Neural crest cell (in vitro differentiated cells): Measurements from ENCODE around the gene MTCL1. TPM values are rescaled to one million over a fixed set of nuclear protein-coding genes. Genes with fewer than 3 reads are reported as not detected.

Source experiments
- DNase-seq: peaks from one replicate; pipeline ENCODE4 v3.0.0; 2021; ENCODE audit warnings: low read depth, mixed read lengths, low spot score
- H3K27ac Mint-ChIP-seq: one replicate; pipeline ENCODE4 v1.8.0; 2021; ENCODE audit warnings: mild to moderate bottlenecking, mixed read lengths; ENCODE audit not compliant: unreplicated experiment
- H3K27me3 Mint-ChIP-seq: 2 replicates; pipeline ENCODE4 v1.8.0; 2021; ENCODE audit warnings: low read depth, mild to moderate bottlenecking, mixed read lengths
- H3K36me3 Mint-ChIP-seq: 2 replicates; pipeline ENCODE4 v1.8.0; 2021; ENCODE audit warnings: low read depth, mild to moderate bottlenecking, mixed read lengths
- H3K4me1 Mint-ChIP-seq: 2 replicates; pipeline ENCODE4 v1.8.0; 2021; ENCODE audit warnings: mixed read lengths
- H3K4me3 Mint-ChIP-seq: one replicate; pipeline ENCODE4 v1.8.0; 2021; ENCODE audit warnings: mild to moderate bottlenecking, mixed read lengths
- H3K9me3 Mint-ChIP-seq: 2 replicates; pipeline ENCODE4 v1.8.0; 2021; ENCODE audit warnings: mixed read lengths
- total RNA-seq: library from RNA; stranded (reverse); gene quantifications from 2 replicates; pipeline ENCODE4 v1.2.1, GENCODE V29; 2021
- TF ChIP-seq, protein P1 (sequence below): fragments of 200-600 bp; sonication (generic); conservative IDR thresholded peaks from 2 replicates; pipeline ENCODE4 v1.5.0; 2021; ENCODE audit warnings: antibody characterized with exemption, mild to moderate bottlenecking

Gene MTCL1
- total RNA-seq, 1 donor from 2014 or later = 17.8 TPM

- no peak for DNase-seq
- Mint-ChIP-seq H3K9me3 (peaks cover 15% of the 10 kb centered on the region), H3K27ac (no peak overlapping the region), H3K27me3 (no peaks in the 10 kb centered on the region), H3K4me1 (peaks cover 1% of the 10 kb centered on the region), H3K4me3 (no peak overlapping the region), H3K36me3 (peaks cover 6% of the 10 kb centered on the region)
- TF ChIP-seq, protein P1, sequence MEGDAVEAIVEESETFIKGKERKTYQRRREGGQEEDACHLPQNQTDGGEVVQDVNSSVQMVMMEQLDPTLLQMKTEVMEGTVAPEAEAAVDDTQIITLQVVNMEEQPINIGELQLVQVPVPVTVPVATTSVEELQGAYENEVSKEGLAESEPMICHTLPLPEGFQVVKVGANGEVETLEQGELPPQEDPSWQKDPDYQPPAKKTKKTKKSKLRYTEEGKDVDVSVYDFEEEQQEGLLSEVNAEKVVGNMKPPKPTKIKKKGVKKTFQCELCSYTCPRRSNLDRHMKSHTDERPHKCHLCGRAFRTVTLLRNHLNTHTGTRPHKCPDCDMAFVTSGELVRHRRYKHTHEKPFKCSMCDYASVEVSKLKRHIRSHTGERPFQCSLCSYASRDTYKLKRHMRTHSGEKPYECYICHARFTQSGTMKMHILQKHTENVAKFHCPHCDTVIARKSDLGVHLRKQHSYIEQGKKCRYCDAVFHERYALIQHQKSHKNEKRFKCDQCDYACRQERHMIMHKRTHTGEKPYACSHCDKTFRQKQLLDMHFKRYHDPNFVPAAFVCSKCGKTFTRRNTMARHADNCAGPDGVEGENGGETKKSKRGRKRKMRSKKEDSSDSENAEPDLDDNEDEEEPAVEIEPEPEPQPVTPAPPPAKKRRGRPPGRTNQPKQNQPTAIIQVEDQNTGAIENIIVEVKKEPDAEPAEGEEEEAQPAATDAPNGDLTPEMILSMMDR = no peak
Observed at GRCh38 chr18:8835521-8835953, 130.2 kb downstream of the MTCL1 start.

GRCh38 chr18:8839281-8839680 lies 133.9 kb downstream of the MTCL1 start:
- TF ChIP-seq, protein P1 = no peak
- H3K4me3 Mint-ChIP-seq = no peak overlapping the region
- peaks cover 10% of the 10 kb centered on the region for H3K9me3 Mint-ChIP-seq
- H3K27me3 Mint-ChIP-seq = no peaks in the 10 kb centered on the region
- DNase-seq = no peak
- no peaks in the 10 kb centered on the region for H3K4me1 Mint-ChIP-seq
- no peak overlapping the region for H3K27ac Mint-ChIP-seq
- H3K36me3 Mint-ChIP-seq = peaks cover 5% of the 10 kb centered on the region

DNA sequence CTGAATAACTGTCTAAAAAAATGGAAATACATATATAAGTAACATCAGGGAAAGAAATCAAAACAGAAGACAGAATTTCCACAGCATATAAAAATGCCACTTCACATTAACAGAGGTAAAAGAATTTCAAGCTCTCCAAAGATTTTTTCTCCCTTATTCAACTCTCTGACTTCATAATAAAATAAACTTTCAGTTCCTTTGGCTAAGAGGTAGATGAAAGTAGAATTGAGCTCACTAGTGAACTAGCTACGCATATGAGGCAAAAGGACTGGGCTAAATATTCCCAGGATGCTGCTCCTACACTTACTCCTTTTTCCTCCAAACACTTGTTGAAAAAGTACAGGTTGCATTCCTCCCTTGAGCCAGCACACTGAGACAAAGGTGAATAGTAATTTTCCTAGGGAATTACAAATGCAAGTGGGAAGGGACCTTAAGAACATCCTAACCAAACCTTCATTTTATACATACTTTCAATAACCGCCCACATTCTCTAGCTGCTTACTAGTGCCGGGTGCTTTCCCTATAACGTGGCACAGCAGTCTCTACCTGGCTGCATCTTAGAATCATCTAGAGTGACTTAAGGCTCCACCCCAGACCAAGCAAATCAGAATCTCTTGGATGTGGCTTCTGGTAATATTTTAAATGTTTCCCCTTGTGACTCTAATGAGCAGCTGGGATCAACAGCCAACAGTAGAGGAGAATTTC lies 136.6 kb downstream of the MTCL1 start:
- DNase-seq = no peak
- Mint-ChIP-seq H3K27me3 (no peaks in the 10 kb centered on the region), H3K4me3 (no peak overlapping the region), H3K36me3 (peaks cover 4% of the 10 kb centered on the region), H3K27ac (no peak overlapping the region), H3K9me3 (peaks cover 7% of the 10 kb centered on the region), H3K4me1 (no peaks in the 10 kb centered on the region)
- TF ChIP-seq, protein P1 = no peak

GRCh38 chr18:8842506-8842905 lies 137.2 kb downstream of the MTCL1 start:
- no peak overlapping the region for H3K4me3 Mint-ChIP-seq
- H3K4me1 Mint-ChIP-seq = no peaks in the 10 kb centered on the region
- TF ChIP-seq, protein P1 = no peak
- peaks cover 3% of the 10 kb centered on the region for H3K9me3 Mint-ChIP-seq
- H3K27ac Mint-ChIP-seq = no peak overlapping the region
- H3K36me3 Mint-ChIP-seq = no peaks in the 10 kb centered on the region
- no peaks in the 10 kb centered on the region for H3K27me3 Mint-ChIP-seq
- no peak for DNase-seq

DNA sequence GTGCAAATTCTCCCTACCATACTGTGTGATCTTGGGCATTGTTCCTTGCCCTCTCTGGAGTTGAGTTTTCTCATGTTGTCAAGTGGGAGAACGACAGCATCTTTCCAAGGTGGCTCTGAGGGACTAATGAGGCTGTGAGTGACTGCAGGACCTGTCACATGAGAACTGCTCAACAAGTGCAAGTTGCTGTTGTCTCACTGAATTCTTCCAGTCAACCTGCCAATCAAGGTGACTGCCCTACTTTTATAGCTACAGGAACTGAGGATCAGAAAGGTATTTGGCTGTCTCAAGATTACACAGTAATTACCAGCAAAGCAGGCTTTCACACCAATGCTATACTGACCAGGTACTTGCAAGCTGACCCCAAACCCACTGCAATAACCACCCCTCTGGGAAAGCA lies 137.6 kb downstream of the MTCL1 start:
- H3K27ac Mint-ChIP-seq = no peak overlapping the region
- no peaks in the 10 kb centered on the region for H3K36me3 Mint-ChIP-seq
- no peaks in the 10 kb centered on the region for H3K27me3 Mint-ChIP-seq
- H3K4me3 Mint-ChIP-seq = no peak overlapping the region
- TF ChIP-seq, protein P1 = no peak
- peaks cover 2% of the 10 kb centered on the region for H3K9me3 Mint-ChIP-seq
- DNase-seq = no peak
- no peaks in the 10 kb centered on the region for H3K4me1 Mint-ChIP-seq
